GM19328 (cell line): ENCODE data around the gene MCIDAS.

ENCODE experiments used
- ATAC-seq: cut with Tn5 transposase; IDR thresholded peaks from one replicate; pipeline ENCODE4 v1.9.1; 2021; ENCODE audit warnings: mild to moderate bottlenecking, moderate library complexity; ENCODE audit not compliant: unreplicated experiment

Gene MCIDAS

GRCh38 chr5:55171471-55171870, 55.6 kb downstream of the MCIDAS start:
- no peak for ATAC-seq
